GM08714 (cell line): ENCODE results near the gene FAF1.
"Not testable (repeated sequence)": the region's sequence is repeated elsewhere in the genome, so short reads cannot be mapped to it uniquely, and the experiment has no call there.

ENCODE experiments used
- H3K4me3 ChIP-seq: fragments of 200-500 bp; sonication (Bioruptor generic); 2 replicates; pipeline ENCODE4 v1.5.1; 2014; ENCODE audit warnings: mild to moderate bottlenecking, low read length, inconsistent platforms
- ZNF274 ChIP-seq: IDR thresholded peaks from 2 replicates; pipeline ENCODE4 v1.6.1; 2012; ENCODE audit warnings: mild to moderate bottlenecking, low read depth, low read length

The FAF1 gene

GRCh38 chr1:50793521-50793920 lies 166.5 kb downstream of the FAF1 start:
- no peak for TF ChIP-seq ZNF274

GRCh38 chr1:50787266-50787665 lies 172.8 kb downstream of the FAF1 start:
- TF ChIP-seq ZNF274: no peak
- no peak overlapping the region for H3K4me3 ChIP-seq

More at GRCh38 chr1:50793521-50793920, 166.5 kb downstream of the FAF1 start:
- H3K4me3 ChIP-seq: no peak overlapping the region

- no peak overlapping the region for H3K4me3 ChIP-seq
- TF ChIP-seq ZNF274: no peak
These were observed 176.8 kb downstream of the FAF1 start for GRCh38 chr1:50783286-50783685.

GRCh38 chr1:50780797-50781196 lies 179.3 kb downstream of the FAF1 start:
- H3K4me3 ChIP-seq: no peak overlapping the region
- TF ChIP-seq ZNF274: no peak

GRCh38 chr1:50779801-50780200 lies 180.3 kb downstream of the FAF1 start:
- H3K4me3 ChIP-seq: no peak overlapping the region
- TF ChIP-seq ZNF274: no peak

- TF ChIP-seq ZNF274: no peak
- no peak overlapping the region for H3K4me3 ChIP-seq
These were observed 184.3 kb downstream of the FAF1 start for GRCh38 chr1:50775740-50776139.

- H3K4me3 ChIP-seq: no peak overlapping the region
- no peak for TF ChIP-seq ZNF274
These were observed 185.2 kb downstream of the FAF1 start for GRCh38 chr1:50774759-50775351.

GRCh38 chr1:50766688-50767087 lies 193.4 kb downstream of the FAF1 start:
- no peak overlapping the region for H3K4me3 ChIP-seq
- TF ChIP-seq ZNF274: no peak

- not testable (repeated sequence) for H3K4me3 ChIP-seq
These were observed 203.5 kb downstream of the FAF1 start for GRCh38 chr1:50756543-50756942.

GRCh38 chr1:50754764-50755163 lies 205.3 kb downstream of the FAF1 start:
- not testable (repeated sequence) for H3K4me3 ChIP-seq

GRCh38 chr1:50750021-50750619 lies 209.9 kb downstream of the FAF1 start:
- TF ChIP-seq ZNF274: no peak
- H3K4me3 ChIP-seq: no peak overlapping the region

- no peak for TF ChIP-seq ZNF274
- H3K4me3 ChIP-seq: no peak overlapping the region
These were observed 212.7 kb downstream of the FAF1 start for GRCh38 chr1:50747394-50747793.

GRCh38 chr1:50742523-50742922 lies 217.5 kb downstream of the FAF1 start:
- TF ChIP-seq ZNF274: no peak
- H3K4me3 ChIP-seq: no peak overlapping the region

GRCh38 chr1:50739125-50739524 lies 220.9 kb downstream of the FAF1 start:
- no peak for TF ChIP-seq ZNF274
- no peak overlapping the region for H3K4me3 ChIP-seq

- H3K4me3 ChIP-seq: no peak overlapping the region
- no peak for TF ChIP-seq ZNF274
These were observed 224.6 kb downstream of the FAF1 start for GRCh38 chr1:50735443-50735842.

- not testable (repeated sequence) for H3K4me3 ChIP-seq
These were observed 232.5 kb downstream of the FAF1 start for GRCh38 chr1:50727578-50727977.
